IgD-negative memory B cell (primary cell): Measurements from ENCODE around the gene SEC14L5. TPM values are rescaled to one million over a fixed set of nuclear protein-coding genes. Genes with fewer than 3 reads are reported as not detected.
"Not testable (repeated sequence)": the region's sequence is repeated elsewhere in the genome, so short reads cannot be mapped to it uniquely, and the experiment has no call there.

Source experiments
- H3K27ac Mint-ChIP-seq, 3 donors: one replicate each; pipeline ENCODE4 v1.8.0; 2020 to 2022; ENCODE audit warnings: mild to moderate bottlenecking in 3 of 3, mixed read lengths in 3 of 3, moderate library complexity in 1 of 3
- H3K27me3 Mint-ChIP-seq: one replicate; pipeline ENCODE4 v1.8.0; 2021; ENCODE audit warnings: mixed read lengths
- H3K36me3 Mint-ChIP-seq: one replicate; pipeline ENCODE4 v1.8.0; 2020; ENCODE audit warnings: mild to moderate bottlenecking, mixed read lengths
- H3K4me1 Mint-ChIP-seq, 3 donors: one replicate each; pipeline ENCODE4 v1.8.0; 2020 to 2022; ENCODE audit warnings: mixed read lengths in 3 of 3, mild to moderate bottlenecking in 1 of 3
- H3K4me3 Mint-ChIP-seq, 4 donors: one replicate each; pipeline ENCODE4 v1.8.0; 2020 to 2022; ENCODE audit warnings: mild to moderate bottlenecking in 4 of 4, mixed read lengths in 4 of 4, moderate library complexity in 3 of 4
- H3K9me3 Mint-ChIP-seq, 3 donors: one replicate each; pipeline ENCODE4 v1.8.0; 2020 to 2021; ENCODE audit warnings: mixed read lengths in 3 of 3, mild to moderate bottlenecking in 1 of 3
- polyA plus RNA-seq: library from polyadenylated mRNA; unstranded; fragments of 300-500 nt; fragmentation: Illumina TruSeq; gene quantifications from one replicate; pipeline ENCODE4 v1.2.3, GENCODE V29; 2021

The SEC14L5 gene
- polyA plus RNA-seq, 1 donor from 2014 or later: 0.03 TPM

DNA sequence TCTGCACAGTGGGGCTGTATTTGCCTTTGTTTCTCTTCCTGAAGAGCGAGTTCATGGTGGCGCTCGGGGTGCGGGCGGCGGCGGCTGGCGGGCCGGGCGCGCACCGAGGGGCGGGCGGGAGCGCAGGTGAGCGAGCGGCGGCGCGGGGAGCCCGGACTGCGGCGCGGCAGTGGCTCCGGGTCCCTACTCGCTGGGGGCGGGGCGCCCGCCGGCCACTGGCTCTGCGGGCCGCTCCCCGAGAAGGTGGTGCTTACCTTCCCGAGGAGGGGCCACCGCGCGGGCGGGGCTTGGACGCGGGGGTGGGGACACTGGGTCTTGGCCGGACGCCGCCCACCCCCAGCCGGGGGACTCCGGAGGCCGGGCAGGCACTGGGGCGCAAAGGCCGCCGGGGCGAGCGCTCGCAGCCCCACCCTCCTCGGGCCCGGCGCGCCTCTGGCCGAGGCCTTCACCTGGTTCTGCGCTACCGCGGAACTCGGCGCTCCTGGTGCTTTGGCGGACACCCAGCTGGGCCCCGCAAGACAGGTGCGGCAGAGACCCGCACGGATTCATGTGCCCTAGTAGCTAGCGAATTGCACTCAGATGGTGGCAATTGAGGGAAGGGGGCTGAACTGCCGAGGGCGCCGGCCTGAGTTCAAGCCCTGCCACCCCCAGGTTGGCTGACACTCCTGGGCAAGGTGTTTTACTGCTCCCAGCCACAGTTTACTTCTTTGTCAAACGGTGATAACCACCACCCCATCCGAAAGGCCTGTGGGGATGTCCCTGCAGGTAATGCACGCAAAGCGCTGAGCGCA, 20.9 kb upstream of the SEC14L5 start, which contains the start of gene PPL:
Gene PPL (minus strand): TSS at position 158 of the 791 bp plus-strand sequence. CDS start 103 bp downstream, at position 55.
- H3K27ac Mint-ChIP-seq: no peak within 1 kb of the TSS
- peaks cover 0 to 1% (median 0%) of the 10 kb centered on the region in 3 donors for H3K9me3 Mint-ChIP-seq
- H3K4me1 Mint-ChIP-seq: peaks cover 0 to 6% (median 0%) of the 10 kb centered on the region in 3 donors
- H3K27me3 Mint-ChIP-seq: peaks cover 36% of the 10 kb centered on the region
- H3K36me3 Mint-ChIP-seq: no peaks in the 10 kb centered on the region
- peak within 1 kb of the TSS; percentile 22 to 84 (median 75) for H3K4me3 Mint-ChIP-seq

DNA sequence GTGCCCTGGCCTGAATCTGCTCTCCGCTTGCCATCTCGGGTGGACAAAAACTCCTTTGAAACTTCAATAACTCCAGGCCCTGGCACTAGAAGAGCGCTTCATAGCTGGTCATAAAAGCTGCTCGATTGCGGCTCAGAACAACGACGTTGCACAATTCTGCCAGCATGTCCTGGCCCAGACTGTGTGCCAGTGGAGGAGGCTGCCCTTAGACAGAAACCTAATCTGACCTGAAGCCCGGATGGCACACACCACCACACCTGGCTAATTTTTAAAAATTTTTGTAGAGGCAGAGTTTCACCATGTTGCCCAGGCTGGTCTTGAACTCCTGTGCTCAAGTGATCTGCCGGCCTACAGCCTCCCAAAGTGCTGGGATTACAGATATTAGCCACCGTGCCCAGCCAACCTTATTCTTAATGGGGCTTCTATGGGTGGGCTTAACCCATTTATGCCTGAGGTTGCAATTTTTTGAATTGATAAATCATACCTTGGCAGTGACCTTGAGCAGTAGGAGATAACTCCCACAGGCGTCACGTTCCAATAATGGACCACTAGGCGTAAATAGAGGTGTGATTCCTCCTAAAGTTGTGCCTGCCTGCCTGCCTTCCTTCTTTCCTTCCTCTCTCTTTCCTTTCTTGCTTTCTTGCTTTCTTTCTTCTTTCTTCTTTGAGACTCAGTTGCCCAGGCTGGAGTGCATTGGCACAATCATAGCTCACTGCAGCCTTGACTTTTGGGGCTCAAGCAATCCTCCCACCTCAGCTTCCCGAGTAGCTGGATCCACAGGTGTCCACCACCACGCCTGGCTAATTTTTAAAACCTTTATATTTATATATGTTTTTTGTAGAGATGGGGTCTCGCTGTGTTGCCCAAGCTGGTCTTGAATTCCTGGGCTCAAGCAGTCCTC, 20.1 kb upstream of the SEC14L5 start:
- Mint-ChIP-seq H3K27ac (no peak overlapping the region), H3K4me1 (peaks cover 0 to 6% (median 0%) of the 10 kb centered on the region in 3 donors), H3K4me3 (peak overlapping the region; percentile 22 to 84 (median 75)), H3K9me3 (peaks cover 0 to 1% (median 0%) of the 10 kb centered on the region in 3 donors), H3K27me3 (peaks cover 36% of the 10 kb centered on the region), H3K36me3 (no peaks in the 10 kb centered on the region)

DNA sequence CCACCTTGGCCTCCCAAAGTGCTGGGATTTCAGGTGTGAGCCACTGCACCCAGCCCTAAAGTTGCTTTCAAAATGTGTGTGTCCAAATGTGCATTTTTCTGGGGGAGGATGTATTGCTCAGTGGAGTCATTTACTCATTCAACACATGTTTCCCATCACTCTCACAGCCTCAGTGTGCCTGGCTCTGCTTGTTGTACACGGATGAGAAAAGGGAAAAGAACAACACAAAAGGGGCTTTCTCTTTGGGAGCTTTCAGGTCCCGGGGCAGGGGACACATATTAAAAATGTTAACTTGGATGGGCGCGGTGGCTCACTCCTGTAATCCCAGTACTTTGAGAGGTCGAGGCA, 19.5 kb upstream of the SEC14L5 start:
- Mint-ChIP-seq H3K36me3 (no peaks in the 10 kb centered on the region), H3K27me3 (peaks cover 32% of the 10 kb centered on the region), H3K4me3 (no peak overlapping the region), H3K4me1 (peaks cover 0 to 6% (median 0%) of the 10 kb centered on the region in 3 donors), H3K9me3 (peaks cover 0 to 1% (median 0%) of the 10 kb centered on the region in 3 donors), H3K27ac (no peak overlapping the region)

DNA sequence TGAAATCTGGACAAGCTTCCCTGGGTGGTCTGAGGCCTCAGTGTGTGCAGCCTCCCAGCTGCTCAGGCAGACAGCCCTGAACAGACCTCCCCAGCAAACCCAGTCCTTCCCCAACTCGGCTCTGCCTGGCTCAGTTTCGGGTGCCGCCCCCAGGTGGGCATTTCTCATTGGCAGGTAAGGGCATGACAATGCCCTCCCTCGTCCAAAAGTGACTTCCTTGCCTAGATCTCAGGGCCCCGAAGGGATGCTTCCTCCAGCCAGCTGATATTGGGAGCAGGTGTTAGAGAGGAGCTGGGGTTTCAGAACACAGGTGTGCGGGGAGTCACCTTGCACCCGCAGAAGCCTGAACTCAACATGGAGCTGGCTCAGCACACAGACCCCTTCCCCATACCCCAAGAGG, 17.4 kb upstream of the SEC14L5 start:
- H3K9me3 Mint-ChIP-seq: peaks cover 0 to 1% (median 0%) of the 10 kb centered on the region in 3 donors
- no peak overlapping the region for H3K27ac Mint-ChIP-seq
- H3K4me1 Mint-ChIP-seq: peaks cover 0 to 6% (median 0%) of the 10 kb centered on the region in 3 donors
- no peak overlapping the region for H3K4me3 Mint-ChIP-seq
- peaks cover 20% of the 10 kb centered on the region for H3K27me3 Mint-ChIP-seq
- no peaks in the 10 kb centered on the region for H3K36me3 Mint-ChIP-seq

DNA sequence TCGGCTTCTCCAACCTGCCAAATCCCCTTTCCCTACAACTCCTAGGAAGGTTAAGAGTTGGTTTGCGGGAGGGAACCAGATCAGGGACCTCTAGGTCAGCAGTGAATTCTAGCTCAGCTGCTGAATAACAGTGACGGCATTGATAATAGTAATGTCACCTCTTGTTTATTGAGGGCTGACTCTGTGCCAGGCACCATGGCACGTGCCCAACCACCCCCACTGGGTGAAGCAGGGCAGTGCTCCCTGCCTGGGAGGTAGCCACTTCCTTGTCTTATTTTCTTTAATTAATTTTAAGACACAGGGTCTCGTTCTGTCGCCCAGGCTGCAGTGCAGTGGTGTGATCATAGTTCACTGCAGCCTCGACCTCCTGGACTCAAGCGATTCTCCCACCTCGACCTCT, 15.6 kb upstream of the SEC14L5 start:
- H3K27me3 Mint-ChIP-seq: peaks cover 13% of the 10 kb centered on the region

DNA sequence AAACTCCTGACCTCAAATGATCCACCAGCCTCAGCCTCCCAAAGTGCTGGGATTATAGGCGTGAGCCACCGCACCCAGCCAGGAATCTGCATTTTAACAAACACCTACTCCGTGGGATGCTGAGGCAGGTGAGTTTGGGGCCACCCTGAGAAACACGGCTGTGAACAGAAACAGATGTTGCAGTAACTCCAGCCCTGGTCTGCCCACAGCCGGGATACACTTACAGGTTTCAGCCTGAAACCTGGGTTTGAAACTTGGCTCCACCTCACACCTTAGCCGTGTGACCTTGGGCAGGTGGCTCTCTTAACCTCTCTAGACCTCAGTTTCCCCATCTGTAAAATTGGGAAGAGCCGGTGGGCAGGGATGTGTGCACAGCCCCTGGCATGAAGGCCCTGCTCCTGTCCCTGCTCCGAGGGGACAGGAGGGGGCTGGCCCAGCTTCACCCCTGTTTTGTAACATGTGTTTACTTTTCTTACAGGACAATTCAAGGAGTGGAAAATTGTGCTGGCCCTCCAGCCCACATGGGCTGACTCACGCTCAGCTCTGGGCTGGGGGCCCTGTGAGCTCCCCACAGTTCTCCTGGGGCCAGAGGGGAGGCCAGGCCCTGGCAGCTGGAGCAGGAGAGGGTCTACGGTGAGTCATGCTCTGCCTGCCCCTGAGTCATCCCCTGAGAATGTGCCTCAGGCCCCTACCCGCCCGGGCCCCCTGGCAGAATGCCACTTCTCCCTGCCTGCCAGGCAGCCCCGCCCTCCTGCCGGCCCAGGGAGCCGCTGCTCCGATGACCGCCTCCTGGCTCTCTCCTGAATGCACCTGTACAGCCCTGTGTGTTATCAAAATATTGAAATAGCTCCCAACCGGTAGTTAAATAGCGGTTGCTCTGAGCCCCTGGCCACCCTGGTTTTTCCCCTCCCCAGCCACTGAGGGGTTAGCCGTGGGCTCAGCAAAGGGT, 13.5 kb upstream of the SEC14L5 start:
- Mint-ChIP-seq H3K4me3 (no peak overlapping the region), H3K4me1 (peaks cover 0 to 4% (median 1%) of the 10 kb centered on the region in 3 donors), H3K27me3 (peaks cover 3% of the 10 kb centered on the region), H3K36me3 (no peaks in the 10 kb centered on the region), H3K9me3 (no peaks in the 10 kb centered on the region), H3K27ac (no peak overlapping the region)

More for the DNA sequence above, 15.6 kb upstream of the SEC14L5 start:
- H3K4me1 Mint-ChIP-seq: peaks cover 0 to 4% (median 0%) of the 10 kb centered on the region in 3 donors
- H3K27ac Mint-ChIP-seq: no peak overlapping the region
- no peak overlapping the region for H3K4me3 Mint-ChIP-seq
- H3K9me3 Mint-ChIP-seq: no peaks in the 10 kb centered on the region
- no peaks in the 10 kb centered on the region for H3K36me3 Mint-ChIP-seq

DNA sequence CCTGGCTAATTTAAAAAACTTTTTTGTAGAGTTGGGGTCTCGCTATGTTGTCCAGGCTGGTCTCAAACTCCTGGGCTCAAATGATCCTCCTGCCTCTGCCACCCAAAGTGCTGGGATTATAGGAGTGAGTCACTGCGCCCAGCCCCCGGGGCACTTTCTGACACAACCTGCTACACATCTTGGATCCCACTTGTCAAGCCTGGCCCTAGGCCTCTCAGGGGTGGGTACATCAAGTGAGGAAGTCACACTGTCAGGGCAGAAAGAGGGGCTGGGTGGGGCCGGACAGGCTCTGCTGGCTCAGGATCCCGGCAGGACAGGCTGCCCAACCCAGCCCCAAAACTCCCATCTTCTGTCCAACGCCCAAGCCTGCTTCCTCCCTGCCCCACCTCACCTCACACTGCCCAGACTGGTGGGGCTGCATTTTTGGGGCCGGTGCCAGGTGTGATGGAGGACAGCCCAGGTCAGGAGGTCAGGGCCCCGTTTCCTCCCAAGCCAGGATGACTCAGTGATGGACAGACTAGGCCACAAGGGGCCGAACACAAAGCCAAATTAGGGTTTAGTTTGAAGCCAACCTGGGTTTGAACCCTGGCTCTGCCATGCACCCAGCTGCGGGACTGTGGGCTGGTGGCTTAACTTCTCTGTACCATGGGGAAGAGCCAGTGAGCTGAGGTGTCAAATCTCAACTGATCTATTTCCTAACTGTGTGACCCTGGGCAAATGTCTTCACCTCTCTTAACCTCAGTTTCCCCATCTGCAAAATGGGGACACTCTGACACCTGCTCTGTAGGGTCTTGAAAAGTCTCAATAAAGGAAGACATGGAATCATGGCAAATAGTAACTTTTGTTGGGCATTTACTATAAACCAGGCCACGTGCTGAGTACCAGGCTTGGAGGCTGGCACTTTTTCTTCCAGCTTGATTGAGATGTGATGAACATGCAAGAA, 12.3 kb upstream of the SEC14L5 start:
- H3K27me3 Mint-ChIP-seq: peaks cover 3% of the 10 kb centered on the region
- no peak overlapping the region for H3K27ac Mint-ChIP-seq
- no peaks in the 10 kb centered on the region for H3K9me3 Mint-ChIP-seq
- H3K4me3 Mint-ChIP-seq: no peak overlapping the region
- peaks cover 0 to 4% (median 1%) of the 10 kb centered on the region in 3 donors for H3K4me1 Mint-ChIP-seq
- H3K36me3 Mint-ChIP-seq: no peaks in the 10 kb centered on the region

DNA sequence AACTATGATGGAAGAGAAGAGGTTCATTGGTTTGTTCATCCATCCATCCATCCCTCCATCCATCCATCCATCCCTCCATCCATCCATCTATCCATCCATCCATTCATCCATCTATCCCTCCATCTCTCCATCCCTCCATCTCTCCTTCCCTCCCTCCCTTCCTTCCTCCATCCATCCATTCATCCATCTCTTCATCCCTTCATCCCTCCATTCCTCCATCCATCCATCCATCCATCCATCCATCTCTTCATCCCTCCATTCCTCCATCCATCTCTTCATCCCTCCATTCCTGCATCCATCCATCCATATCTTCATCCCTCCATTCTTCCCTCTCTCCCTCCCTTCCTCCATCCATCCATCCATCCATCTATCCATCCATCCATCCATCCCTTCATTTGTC, 11.2 kb upstream of the SEC14L5 start:
- peaks cover 3% of the 10 kb centered on the region for H3K27me3 Mint-ChIP-seq
- no peak overlapping the region for H3K27ac Mint-ChIP-seq
- H3K9me3 Mint-ChIP-seq: no peaks in the 10 kb centered on the region
- H3K4me1 Mint-ChIP-seq: peaks cover 0 to 4% (median 1%) of the 10 kb centered on the region in 3 donors
- no peak overlapping the region for H3K4me3 Mint-ChIP-seq
- no peaks in the 10 kb centered on the region for H3K36me3 Mint-ChIP-seq

DNA sequence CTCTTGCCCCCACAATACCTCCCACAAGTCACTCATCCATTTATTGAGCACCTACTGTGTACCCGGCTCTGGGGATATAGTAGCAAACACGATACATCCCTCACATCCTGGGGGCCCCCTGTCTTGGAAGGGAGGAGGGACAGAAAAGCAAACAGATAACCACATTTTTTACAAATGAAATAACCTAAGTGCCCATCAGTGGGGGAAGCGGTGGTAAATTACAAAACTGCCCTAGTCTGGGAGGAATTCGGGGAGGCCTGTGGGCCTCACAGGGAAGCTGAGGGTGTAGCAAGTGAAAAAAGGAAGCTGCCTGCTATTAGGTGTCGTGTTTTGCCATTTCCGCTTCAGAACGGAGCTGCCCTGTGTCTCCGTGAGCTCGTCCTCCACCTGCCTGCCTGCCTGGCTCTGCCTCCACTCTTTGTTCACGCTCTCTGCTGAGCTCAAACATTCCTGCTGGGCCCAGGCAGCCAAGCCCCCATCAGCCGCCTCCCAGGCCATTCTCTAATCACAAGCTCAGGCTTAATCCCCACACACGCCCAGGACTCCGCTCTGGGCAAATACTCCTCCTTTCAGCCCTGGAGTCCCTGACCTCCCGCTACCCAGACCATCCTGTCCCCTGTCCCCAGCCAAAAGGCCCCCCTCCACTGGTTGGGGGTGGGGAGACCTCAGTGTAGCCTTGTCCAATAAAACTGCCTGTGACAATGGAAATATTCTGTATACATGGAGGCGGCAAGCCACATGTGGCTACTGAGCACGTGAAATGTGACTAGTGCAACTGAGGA, 10.2 kb upstream of the SEC14L5 start:
- Mint-ChIP-seq H3K27ac (no peak overlapping the region), H3K36me3 (no peaks in the 10 kb centered on the region)

DNA sequence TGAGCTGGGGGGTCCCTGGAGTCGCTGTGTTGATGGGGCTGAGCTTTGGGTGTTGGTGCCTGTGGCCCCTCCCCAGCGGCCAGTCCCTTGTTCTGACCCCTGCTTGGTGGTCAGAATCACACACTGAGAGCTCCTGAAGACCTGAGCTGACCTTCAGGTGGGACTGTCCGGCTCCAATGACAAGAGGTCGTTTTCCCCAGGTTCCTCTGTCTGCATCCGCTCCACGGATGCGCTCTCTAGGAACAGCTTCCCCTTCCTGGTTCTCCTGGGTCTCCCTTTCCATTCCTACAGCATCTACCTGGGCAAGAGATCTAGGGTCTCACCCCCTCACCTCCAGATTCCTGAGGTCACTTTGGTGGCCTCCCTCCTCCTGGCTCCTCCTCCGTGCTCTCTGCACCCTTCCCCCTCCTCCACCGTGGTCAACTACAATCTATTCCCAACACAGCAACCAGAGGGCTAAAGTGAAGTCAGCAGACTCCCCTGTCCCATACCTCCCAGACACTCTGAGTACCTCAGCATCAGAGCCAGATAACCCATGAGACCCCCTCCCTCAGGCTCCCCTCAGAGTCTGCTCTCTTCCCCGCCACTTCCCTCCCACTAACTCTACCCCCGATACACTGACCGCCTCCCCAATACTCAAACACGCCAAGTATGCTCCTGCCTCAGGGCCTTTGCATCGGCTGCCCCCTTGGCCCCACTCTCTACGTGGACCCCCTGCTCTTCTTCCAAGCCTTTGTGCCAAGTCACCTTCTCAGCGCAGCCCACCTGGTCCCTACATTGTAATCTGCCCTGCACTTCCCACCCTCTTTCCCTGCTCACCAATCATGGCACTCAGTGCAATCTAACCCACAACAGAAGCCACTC, 9.0 kb upstream of the SEC14L5 start:
- Mint-ChIP-seq H3K36me3 (no peaks in the 10 kb centered on the region), H3K4me1 (peaks cover 0 to 4% (median 1%) of the 10 kb centered on the region in 3 donors), H3K27me3 (peaks cover 6% of the 10 kb centered on the region), H3K4me3 (no peak overlapping the region), H3K9me3 (no peaks in the 10 kb centered on the region), H3K27ac (no peak overlapping the region)

More for the DNA sequence above, 10.2 kb upstream of the SEC14L5 start:
- Mint-ChIP-seq H3K4me1 (peaks cover 0 to 4% (median 1%) of the 10 kb centered on the region in 3 donors), H3K27me3 (peaks cover 5% of the 10 kb centered on the region), H3K4me3 (no peak overlapping the region), H3K9me3 (no peaks in the 10 kb centered on the region)

DNA sequence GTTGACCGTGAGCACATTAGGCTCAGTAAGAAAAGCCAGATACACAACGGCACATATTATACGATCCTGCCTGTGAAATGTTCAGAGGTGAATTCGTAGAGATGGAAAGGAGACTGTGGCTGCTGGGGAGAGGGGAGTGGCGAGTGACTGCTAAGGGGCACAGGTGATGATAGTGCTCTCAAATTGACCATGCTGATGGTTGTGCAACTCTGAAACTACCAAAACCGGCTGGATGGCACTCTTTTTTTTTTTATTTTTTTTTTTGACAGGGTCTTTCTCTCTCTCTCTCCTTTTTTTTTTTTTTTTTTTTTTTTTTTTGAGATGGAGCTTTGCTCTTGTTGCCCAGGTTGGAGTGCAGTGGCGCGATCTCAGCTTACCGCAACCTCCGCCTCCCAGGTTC, 8.1 kb upstream of the SEC14L5 start:
- Mint-ChIP-seq H3K9me3 (no peaks in the 10 kb centered on the region), H3K27ac (peak overlapping the region in 1 of 3 donors; percentile 39), H3K36me3 (no peaks in the 10 kb centered on the region), H3K4me3 (no peak overlapping the region), H3K4me1 (peaks cover 0 to 4% (median 1%) of the 10 kb centered on the region in 3 donors), H3K27me3 (peaks cover 11% of the 10 kb centered on the region)

DNA sequence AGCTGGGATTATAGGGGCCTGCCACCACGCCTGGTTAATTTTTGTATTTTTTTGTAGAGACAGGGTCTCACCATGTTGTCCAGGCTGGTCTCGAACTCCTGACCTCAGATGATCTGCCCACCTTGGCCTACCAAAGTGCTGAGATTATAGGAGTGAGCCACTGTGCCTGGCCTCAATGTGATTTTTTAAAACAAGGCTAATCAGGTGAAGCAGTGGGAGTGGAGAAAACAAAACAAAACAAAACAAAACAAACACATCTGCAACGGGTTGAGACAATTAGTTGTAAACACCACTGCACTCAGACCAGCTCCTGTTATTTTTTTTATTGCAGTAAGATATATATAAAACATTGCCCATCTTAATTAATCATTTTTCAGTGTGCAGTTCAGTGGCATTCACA, 6.5 kb upstream of the SEC14L5 start:
- H3K27me3 Mint-ChIP-seq: peaks cover 15% of the 10 kb centered on the region
- H3K4me3 Mint-ChIP-seq, H3K4me1 Mint-ChIP-seq, H3K9me3 Mint-ChIP-seq, H3K36me3 Mint-ChIP-seq: not testable (repeated sequence)
- peak overlapping the region in 1 of 3 donors; percentile 27 for H3K27ac Mint-ChIP-seq
